SHP77 treated with DMSO at 0.1 percent for 48 hours (cell line): ENCODE measurements around the gene BICDL1.
A peak's percentile ranks its signal among the peaks of the same experiment; 100 is the strongest.

Experiments
- DNase-seq: peaks from one replicate; lab custom pipeline; 2025; lab: John Stamatoyannopoulos, UW

BICDL1 gene

DNA sequence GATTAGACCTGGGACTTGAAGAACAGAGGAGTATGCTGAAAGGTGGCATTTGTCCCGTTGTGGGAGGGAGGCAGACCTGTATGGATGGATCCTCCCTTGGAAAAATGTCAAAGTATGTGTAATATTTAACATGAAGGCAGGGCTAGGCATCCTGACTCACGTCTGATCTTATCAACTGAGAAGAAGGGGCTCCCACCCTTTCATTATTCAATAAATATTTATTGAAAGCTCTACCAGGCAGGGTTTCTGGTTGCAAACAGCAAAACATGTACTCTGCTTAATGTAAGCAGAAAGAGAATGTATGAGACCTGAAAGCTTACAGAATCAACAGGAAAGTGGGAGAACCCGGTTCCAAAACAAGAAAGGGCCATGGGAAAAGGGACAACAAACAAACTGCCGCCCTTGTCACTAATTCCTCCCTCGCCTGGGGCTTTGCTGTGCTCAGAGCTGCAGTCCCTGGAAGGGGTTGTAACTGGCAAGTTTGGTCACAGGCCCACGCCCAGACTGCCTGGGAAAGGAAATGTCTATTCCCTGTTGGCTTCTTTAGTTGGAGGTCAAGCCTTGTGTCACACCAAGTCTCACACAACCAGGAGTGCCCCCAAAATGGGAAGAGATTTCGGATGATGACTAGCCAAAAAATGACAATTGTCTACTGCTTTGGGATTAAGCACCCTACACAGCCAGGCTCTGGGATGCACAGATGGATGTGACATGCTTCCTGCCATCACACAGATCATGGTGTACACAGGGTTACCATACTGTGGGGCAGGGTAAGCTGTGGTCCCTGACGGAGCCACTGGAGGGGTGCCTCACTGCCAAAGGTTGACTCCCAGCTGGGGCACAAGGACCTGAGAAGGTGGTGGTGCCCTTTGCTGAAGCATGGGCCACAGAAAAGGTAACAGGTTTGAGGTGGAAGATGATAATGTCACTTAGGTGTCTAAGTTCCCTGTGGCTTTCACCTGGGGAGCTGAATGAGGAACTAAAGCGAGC, 90.7 kb downstream of the BICDL1 start:
- no peak for DNase-seq

- no peak for DNase-seq
Observed at GRCh38 chr12:120081641-120082040, 92.6 kb downstream of the BICDL1 start.

GRCh38 chr12:120085920-120086645, 97.0 kb downstream of the BICDL1 start:
- DNase-seq: no peak

GRCh38 chr12:120086801-120087621, 98.0 kb downstream of the BICDL1 start:
- peak; percentile 98 for DNase-seq

DNA sequence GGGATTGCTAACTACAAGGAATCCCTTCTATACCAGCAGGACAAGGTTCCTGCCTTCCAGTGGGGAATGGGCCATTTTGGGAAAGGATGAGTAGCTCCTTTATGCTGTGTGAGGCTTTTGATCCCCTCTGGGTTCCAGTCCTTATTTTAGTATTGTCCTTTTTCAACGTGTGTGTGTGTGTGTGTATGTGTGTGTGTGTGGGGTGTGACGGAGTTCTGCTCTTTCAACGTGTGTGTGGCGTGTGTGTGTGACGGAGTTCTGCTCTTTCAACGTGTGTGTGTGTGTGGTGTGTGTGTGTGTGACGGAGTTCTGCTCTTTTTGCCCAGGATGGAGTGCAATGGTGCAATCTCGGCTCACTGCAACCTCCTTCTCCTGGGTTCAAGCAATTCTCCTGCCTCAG, 100.1 kb downstream of the BICDL1 start:
- DNase-seq: no peak

DNA sequence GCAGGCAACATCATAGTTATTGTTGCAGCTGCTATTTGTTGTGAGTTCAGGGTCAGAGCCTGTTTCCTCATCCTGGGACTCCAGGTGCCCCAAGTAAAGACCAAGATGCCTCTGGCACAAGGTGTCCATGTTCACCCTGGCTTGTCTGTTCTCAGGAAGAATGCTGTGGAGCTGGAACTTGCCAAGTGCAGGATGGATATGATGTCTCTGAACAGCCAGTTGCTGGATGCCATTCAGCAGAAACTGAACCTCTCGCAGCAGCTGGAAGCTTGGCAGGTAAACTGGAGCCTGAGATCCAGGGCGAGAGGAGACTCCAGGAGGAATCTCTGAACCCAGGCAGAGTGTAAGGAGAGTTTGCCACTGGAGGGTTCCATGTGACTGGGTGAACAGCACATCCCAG, 100.8 kb downstream of the BICDL1 start:
- DNase-seq: no peak

- DNase-seq: no peak
Observed at GRCh38 chr12:120090206-120090605, 101.2 kb downstream of the BICDL1 start.

DNA sequence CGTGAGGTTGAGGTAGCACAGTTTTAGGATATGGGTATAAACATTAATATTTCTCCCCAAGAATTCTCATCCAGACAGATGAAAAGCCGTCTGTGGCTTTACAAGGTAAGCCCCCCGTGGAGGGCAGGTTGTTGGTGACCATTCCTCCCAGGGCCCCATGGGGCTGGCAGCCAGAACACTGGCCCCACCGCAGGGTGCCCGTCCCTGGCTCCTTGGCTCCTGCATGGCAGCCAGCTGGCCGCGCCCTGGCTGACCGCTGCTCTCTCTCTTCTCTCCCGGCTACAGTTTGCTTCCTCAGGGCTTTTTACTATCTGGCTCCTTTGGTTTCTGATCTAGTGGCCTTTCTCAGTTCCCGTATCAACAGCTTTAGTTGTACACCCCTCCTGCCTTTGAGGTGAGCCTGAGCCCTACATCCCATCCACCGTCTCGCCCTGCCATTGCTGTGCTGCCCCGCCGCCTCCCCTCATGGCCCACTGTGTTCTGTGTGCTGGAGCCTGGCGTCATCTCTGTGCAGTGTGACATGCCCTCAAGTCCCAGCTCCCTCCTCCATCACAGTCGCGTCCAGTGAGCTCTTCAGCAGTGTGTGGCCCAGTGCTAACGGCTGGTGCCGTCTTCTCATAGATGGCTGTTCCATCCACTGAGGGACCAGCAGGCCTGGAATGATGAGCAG, 101.7 kb downstream of the BICDL1 start:
- DNase-seq: no peak

DNA sequence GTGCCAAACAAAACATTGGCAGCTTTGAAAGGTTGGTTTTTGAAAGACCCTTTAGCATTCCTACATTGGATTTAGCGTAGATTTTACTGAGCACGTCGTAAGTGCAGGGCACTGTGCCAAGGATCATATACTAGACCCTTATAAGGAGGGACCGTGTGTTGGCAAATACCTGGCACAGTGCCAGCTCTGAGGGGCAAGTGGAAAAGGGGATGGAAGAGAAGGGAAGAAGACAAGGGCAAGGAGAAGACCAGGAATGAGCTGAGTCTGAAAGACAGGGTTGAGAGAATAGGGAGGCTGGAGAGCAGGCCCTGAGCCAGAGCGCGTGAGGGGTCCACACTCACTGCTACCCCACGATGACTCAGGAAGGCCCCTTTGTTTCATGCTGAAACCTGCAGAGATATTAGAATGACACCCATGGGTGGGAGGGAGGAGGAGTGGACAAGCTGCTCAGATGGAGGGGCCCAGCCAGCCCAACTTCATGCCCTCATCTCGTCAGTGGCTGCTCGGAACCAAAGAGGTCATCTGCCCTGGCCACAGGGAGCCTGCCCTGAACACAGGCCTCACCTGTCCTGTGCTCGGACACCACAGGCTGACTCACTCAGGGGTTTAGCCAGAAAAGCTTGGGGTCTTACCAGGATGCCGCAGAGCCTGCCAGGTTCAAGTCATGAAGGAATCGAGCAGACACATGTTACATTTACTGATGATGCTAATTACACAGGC, 102.5 kb downstream of the BICDL1 start:
- no peak for DNase-seq

- DNase-seq: no peak
Observed at GRCh38 chr12:120092551-120093335, 103.7 kb downstream of the BICDL1 start.

DNA sequence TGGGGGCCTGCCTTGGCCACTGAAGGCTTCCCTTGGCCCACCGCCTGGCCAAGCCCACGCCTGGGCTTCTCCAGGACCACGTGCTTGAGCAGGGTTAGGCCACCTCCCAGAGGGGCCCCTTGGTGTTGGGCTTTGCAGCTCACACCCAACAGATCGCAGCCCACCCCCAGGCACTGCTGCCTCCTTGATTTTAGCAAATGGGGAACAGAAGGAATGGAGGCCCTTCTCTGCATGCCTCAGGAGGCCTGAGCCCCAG, 104.2 kb downstream of the BICDL1 start:
- no peak for DNase-seq

- DNase-seq: no peak
Observed at GRCh38 chr12:120093592-120094355, 104.7 kb downstream of the BICDL1 start.

DNA sequence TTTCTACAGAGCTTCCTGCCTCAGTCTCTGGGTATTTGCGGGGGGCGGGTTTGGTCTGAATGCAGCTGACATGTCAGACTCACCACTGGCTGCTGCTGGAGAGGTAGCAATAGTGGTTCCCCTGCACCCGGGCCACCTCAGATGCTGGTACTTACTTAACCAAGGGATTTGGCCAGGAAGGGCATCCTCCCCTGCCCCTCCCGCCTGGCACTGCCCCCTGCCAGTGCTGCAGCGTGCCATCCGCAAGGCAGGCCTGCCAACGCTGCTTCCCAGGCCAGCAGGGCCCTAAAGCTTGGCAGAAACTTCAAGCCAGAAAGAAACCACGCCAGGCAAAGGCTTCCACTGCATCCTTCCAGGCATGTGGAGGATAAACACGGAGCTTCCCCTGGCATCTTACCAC, 105.4 kb downstream of the BICDL1 start:
- DNase-seq: no peak

DNA sequence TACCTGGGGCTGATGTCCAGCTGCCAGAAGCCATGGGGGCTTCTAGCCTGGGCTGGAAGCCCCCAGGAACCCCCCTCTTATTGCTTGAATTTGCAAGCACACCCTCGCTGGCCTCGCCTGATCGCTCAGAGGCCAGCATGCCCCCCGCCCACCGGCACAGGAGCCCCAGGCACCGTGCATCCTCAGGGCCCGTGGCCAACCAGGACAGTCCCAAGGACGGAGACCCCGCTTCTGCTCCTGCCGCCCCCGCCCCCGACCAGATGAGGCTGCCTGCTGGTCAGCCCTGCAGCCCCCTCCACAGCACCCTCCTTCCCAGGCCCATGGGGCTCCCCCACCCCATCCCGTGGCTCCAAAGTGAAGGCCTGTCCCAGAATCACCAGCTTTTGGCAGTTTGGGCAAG, 106.3 kb downstream of the BICDL1 start:
- no peak for DNase-seq

DNA sequence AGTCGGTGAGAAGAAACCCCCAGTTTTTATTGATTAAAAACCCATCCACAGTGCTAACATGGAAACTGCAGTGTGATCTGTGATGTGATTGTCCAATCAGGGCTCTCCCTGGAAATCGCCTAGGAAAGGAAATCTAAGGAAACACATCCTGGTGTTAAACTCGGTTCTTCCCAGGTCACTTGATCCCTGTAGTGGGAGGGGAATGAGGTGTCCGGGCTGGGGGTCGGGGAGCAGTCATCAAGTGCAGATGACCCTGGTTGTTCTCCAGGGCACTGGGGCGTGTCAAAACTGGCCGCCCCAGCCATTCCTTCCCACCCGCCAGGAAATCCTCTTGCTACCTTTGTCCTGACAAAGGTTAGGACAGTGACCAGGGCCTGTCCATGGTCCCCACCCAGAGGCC, 106.7 kb downstream of the BICDL1 start:
- DNase-seq: no peak

DNA sequence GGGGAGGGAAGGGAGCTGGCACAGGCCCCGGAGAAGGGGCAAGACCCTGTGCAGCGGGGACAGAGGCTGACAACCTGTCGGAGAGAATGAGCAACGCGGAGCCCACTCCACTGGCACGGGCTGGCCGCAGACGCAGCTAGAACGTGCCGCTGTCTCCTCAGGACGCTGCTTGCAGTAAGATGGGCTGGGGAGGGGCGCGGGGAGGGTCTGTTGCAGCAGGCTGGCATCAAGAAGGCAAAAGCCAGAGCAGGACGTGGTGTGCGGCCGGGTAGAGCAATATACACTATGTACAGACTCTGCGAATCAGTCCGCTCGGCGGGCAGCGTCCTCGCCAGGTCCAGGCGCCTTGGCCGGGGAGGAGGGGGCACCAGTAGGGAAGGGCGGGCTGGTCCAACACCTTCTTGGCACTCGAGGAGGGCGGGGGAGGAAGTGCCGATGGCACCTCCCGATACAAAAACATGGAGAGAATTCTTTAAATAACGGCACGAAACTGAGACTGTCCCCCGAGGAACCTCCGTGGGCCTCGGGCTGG, 107.7 kb downstream of the BICDL1 start:
- no peak for DNase-seq

DNA sequence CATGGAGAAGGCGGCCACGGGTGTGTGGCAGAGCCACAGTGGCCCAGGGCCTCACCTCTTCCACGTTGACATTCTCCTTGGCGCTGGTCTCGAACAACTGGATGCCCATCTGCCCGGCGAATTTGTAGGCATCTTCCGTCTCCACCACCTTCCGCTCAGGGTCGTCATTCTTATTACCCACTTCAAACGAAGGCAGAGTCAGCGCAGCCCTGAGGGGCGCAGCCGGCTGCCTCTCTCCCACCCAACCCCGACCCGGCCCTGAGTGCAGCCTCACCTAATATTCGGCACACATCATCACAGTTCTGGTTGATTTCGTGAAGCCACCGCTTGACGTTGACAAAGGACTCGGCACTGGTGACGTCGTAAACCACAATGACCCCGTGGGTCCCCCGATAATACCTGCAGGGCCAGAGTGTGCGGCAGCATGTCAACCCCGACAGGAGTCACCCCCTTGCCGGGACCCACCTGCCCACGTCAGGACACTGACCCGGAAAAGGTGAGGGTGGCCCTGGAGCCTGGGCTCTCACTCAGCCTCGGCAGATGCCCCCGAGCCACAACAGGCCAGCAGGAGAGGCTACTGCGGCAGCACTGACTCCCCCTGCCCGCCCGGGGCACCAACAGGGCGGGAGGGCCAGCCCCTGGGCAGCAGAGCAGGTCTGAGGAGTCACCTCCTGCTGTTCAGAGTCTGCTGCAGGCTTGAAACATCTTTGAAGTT, 109.9 kb downstream of the BICDL1 start:
- no peak for DNase-seq

- no peak for DNase-seq
Observed at GRCh38 chr12:120099738-120100137, 110.7 kb downstream of the BICDL1 start.

DNA sequence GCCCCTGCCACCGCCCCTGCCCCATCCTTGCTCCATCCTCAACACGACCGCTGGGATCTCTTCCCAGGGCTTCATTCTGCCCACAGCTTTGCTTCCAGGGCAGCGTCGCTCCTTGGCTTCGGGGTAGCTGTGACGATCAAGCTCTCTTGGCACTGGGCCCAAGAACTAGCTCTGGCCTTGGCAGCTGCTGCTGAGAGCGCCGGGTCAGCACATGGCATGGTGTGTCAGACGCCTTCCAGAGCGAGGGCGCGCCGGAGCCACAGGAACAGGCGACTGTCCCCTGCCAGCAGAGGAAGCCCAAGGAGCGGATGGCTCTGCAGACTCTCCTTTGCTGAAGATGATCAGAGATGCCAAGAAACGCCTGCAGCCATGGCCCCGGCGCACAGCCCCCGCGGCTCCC, 111.6 kb downstream of the BICDL1 start:
- DNase-seq: no peak
